Measurements from ENCODE around the gene DPF1. TPM values are rescaled to one million over a fixed set of nuclear protein-coding genes. Genes with fewer than 3 reads are reported as not detected.

The DPF1 gene
- total and polyA plus RNA-seq, 12 donors, result 0.17 to 1.3 (median 0.67) TPM; not detected in 5

DNA sequence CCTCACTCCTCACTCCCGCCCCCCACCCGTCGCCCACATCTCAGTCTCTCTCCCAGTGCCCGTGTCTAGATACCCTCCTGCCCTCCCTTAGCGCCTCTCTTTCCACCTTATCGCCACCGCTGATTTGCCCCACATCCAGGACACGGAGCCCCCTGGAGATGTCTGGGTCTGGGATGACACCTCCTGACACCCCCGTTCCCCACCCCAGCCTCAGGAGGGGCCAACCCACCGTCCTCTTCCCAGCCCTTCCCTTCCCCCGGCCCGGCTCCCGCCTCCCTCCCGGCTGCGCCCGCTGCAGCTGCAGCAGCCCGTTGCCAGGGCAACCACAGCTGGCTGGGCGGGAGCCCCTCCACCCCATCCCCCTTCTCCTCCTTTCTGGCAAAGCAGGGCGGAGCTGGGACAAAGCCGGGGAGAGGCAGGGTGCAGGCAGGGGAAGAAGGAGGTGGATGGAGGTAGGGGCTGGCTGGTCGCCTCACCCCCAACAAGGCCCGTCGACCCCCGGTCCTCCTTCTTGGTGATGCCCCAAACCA lies 13.5 kb downstream of the DPF1 start:
- Histone ChIP-seq H3K27me3 (peaks cover 10% of the 10 kb centered on the region), H3K4me3 (no peak overlapping the region), H3K36me3 (replicated peaks in 1 of 2) (peaks cover 0 to 6% of the 10 kb centered on the region in 2 donors), H3K4me1 (replicated peaks in 1 of 2) (no peaks in the 10 kb centered on the region), H3K27ac (peak overlapping the region in 1 of 5 donors; percentile 59), H3K9me3 (replicated peaks in 1 of 3) (no peaks in the 10 kb centered on the region)
- TF ChIP-seq, protein P1, sequence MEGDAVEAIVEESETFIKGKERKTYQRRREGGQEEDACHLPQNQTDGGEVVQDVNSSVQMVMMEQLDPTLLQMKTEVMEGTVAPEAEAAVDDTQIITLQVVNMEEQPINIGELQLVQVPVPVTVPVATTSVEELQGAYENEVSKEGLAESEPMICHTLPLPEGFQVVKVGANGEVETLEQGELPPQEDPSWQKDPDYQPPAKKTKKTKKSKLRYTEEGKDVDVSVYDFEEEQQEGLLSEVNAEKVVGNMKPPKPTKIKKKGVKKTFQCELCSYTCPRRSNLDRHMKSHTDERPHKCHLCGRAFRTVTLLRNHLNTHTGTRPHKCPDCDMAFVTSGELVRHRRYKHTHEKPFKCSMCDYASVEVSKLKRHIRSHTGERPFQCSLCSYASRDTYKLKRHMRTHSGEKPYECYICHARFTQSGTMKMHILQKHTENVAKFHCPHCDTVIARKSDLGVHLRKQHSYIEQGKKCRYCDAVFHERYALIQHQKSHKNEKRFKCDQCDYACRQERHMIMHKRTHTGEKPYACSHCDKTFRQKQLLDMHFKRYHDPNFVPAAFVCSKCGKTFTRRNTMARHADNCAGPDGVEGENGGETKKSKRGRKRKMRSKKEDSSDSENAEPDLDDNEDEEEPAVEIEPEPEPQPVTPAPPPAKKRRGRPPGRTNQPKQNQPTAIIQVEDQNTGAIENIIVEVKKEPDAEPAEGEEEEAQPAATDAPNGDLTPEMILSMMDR (IDR thresholded peaks at IDR 0.05), result no peak
- no peak for TF ChIP-seq POLR2A (IDR thresholded peaks at IDR 0.05)
- intact Hi-C loops (cut with DNase I), result no loop called here
- WGBS, 4 donors, result 2 to 10% (median 3%) methylated on average over 9 to 24 of the region's 24 CpGs
- peak in 2 of 7 donors; percentile 36 to 72 for DNase-seq

DNA sequence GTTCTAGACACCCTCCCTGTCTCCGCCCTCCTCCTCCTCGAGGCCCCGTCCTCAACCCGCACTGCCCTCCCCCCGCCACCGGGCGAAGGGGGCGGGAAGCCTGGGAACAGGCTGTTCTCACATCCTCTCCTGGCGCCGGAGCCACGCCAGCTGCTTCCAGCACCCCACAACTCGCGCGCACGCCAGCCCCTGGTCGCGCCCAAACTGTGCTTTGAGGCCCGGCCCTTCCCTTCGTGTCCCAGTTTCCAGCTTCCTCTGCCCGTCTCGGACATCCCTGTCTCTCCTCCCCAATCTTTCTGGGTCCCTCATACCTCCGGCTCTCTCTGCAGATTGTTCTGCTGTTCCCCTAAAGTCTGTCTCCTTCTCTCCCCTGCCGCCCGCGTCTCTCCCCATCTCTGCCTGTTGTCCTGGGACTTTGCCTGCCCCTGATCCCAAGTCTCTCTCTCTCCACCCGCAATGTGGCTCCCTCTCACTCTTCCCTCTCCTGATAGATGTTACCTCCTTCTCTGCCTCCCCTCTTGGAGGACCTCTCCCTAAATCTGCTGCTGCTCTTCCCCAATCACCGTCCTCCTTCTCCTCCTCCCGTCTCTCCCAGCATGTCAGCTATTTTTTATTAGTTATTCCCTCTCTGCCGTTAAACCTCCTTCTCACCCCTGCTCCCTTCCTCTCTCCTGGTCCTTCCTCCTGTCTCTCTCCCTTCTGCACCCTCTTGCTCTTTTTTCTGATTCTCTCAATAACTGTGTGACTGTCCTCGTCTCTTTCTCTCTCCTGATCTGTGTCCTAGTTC lies 14.2 kb downstream of the DPF1 start:
- DNase-seq, result peak in 5 of 7 donors; percentile 29 to 78 (median 45)
- H3K9me3 ChIP-seq (replicated peaks in 1 of 3), result no peaks in the 10 kb centered on the region
- intact Hi-C loops (cut with DNase I), result no loop called here
- peak overlapping the region in 1 of 5 donors; percentile 59 for H3K27ac ChIP-seq
- peaks cover 0 to 6% of the 10 kb centered on the region in 2 donors for H3K36me3 ChIP-seq (replicated peaks in 1 of 2)
- H3K4me3 ChIP-seq, result no peak overlapping the region
- 8 to 10% (median 9%) methylated on average over 19 to 30 of the region's 30 CpGs for WGBS, 4 donors
- H3K4me1 ChIP-seq (replicated peaks in 1 of 2), result no peaks in the 10 kb centered on the region
- peaks cover 10% of the 10 kb centered on the region for H3K27me3 ChIP-seq
- TF ChIP-seq, protein P1 (IDR thresholded peaks at IDR 0.05), result no peak
- peak in 1 of 2 donors; percentile 8 for TF ChIP-seq POLR2A (IDR thresholded peaks at IDR 0.05)

DNA sequence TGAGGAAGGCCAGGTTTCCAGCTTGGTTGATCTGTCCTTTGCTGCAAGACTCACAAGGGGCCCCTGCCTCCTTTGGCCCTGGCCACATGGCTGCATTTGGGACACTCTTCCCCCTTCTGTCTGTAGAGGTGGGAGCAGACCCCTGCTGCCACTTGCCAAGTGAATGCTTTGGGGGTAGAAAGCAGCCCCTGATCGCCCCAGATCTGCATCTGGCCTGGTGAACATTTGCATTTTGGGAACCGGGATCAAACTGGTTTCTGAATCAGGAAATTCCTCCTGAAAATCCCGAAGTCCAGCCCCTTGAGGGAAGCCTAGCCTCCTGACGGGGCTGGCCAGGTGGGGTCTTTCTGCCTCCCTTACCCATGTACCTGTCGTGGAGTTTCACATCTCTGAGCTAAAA lies 14.9 kb downstream of the DPF1 start:
- Histone ChIP-seq H3K27me3 (peaks cover 10% of the 10 kb centered on the region), H3K4me1 (replicated peaks in 1 of 2) (no peaks in the 10 kb centered on the region), H3K27ac (no peak overlapping the region), H3K9me3 (replicated peaks in 1 of 3) (no peaks in the 10 kb centered on the region), H3K36me3 (replicated peaks in 1 of 2) (peaks cover 0 to 6% of the 10 kb centered on the region in 2 donors), H3K4me3 (no peak overlapping the region)
- no peak for TF ChIP-seq POLR2A (IDR thresholded peaks at IDR 0.05)
- TF ChIP-seq, protein P1 (IDR thresholded peaks at IDR 0.05), result no peak
- 30 to 43% (median 33%) methylated on average over 3 to 5 of the region's 5 CpGs for WGBS, 4 donors
- intact Hi-C loops (cut with DNase I), result no loop called here
- DNase-seq, result no peak

DNA sequence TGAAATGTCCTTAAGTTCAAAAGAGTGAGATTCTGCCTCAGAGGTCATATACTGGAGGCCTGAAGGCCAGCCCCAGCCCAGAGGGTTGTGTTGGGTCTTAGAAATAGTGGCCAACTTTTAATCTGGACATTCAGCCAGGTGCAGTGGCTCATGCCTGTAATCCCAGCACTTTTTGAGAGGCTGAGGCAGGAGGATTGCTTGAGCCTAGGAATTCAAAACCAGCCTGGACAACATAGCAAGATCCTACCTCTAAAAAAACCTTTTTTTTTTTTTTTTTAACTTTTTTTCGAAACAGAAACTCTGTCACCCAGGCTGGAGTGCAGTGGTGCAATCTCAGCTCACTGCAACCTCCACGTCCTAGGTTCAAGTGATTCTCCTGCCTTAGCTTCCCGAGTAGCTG lies 15.5 kb downstream of the DPF1 start:
- peaks cover 10% of the 10 kb centered on the region for H3K27me3 ChIP-seq
- no peak overlapping the region for H3K27ac ChIP-seq

More for the DNA sequence above, 15.5 kb downstream of the DPF1 start:
- WGBS, 4 donors, result 87 to 94% (median 93%) methylated on average over 3 of the region's 3 CpGs
- TF ChIP-seq, protein P1 (IDR thresholded peaks at IDR 0.05), result no peak
- TF ChIP-seq POLR2A (IDR thresholded peaks at IDR 0.05), result no peak
- DNase-seq, result no peak
- Histone ChIP-seq H3K9me3 (replicated peaks in 1 of 3) (no peaks in the 10 kb centered on the region), H3K4me3 (no peak overlapping the region), H3K4me1 (replicated peaks in 1 of 2) (no peaks in the 10 kb centered on the region), H3K36me3 (replicated peaks in 1 of 2) (peaks cover 0 to 6% of the 10 kb centered on the region in 2 donors)
- intact Hi-C loops (cut with DNase I), result no loop called here

All from adrenal gland (tissue), 12 donors.